ENCODE measurements around the gene DNPH1. TPM values are rescaled to one million over a fixed set of nuclear protein-coding genes. Genes with fewer than 3 reads are reported as not detected.

DNPH1 gene
- polyA plus RNA-seq, 3 donors = 95.0 to 136 (median 107) TPM

- H3K27ac ChIP-seq (ENCODE audit: low read depth, low read length) = no peak overlapping the region
Observed at GRCh38 chr6:43248791-43249190, 19.5 kb upstream of the DNPH1 start.

- WGBS, 3 donors = 70 to 86% (median 77%) methylated on average over 3 of the region's 3 CpGs
- no peak overlapping the region for H3K27ac ChIP-seq (ENCODE audit: low read depth, low read length)
Observed at GRCh38 chr6:43248101-43248500, 18.8 kb upstream of the DNPH1 start.

- 3 to 4% (median 3%) methylated on average over 45 to 46 of the region's 46 CpGs for WGBS, 3 donors
- no peak overlapping the region for H3K27ac ChIP-seq (ENCODE audit: low read depth, low read length)
Observed at GRCh38 chr6:43247114-43247999, 18.1 kb upstream of the DNPH1 start.

- 13 to 27% (median 20%) methylated on average over 27 of the region's 27 CpGs for WGBS, 3 donors
- H3K27ac ChIP-seq (ENCODE audit: low read depth, low read length) = no peak overlapping the region
Observed at GRCh38 chr6:43246301-43247113, 17.2 kb upstream of the DNPH1 start.

- H3K27ac ChIP-seq (ENCODE audit: low read depth, low read length) = no peak overlapping the region
- 27 to 41% (median 30%) methylated on average over 13 to 36 of the region's 37 CpGs for WGBS, 3 donors
Observed at GRCh38 chr6:43243664-43244321, 14.5 kb upstream of the DNPH1 start.

GRCh38 chr6:43242908-43243663 lies 13.8 kb upstream of the DNPH1 start, which contains the start of gene TTBK1:
TSS of gene TTBK1 (plus strand) at chr6:43243481. CDS start at chr6:43246661, 3,180 bp downstream.
- 9 to 12% (median 11%) methylated on average over 33 to 47 of the region's 47 CpGs for WGBS, 3 donors
- H3K27ac ChIP-seq (ENCODE audit: low read depth, low read length) = no peak within 1 kb of the TSS

- H3K27ac ChIP-seq (ENCODE audit: low read depth, low read length) = no peak overlapping the region
- 94 to 99% (median 97%) methylated on average over 2 of the region's 2 CpGs for WGBS, 3 donors
Observed at GRCh38 chr6:43241446-43241845, 12.2 kb upstream of the DNPH1 start.

GRCh38 chr6:43240950-43241349 lies 11.7 kb upstream of the DNPH1 start:
- no peak overlapping the region for H3K27ac ChIP-seq (ENCODE audit: low read depth, low read length)
- WGBS, 3 donors = 70 to 94% (median 86%) methylated on average over 1 of the region's 1 CpG

GRCh38 chr6:43239054-43239453 lies 9.8 kb upstream of the DNPH1 start:
- no peak overlapping the region for H3K27ac ChIP-seq (ENCODE audit: low read depth, low read length)
- 64 to 69% (median 67%) methylated on average over 2 of the region's 2 CpGs for WGBS, 3 donors

GRCh38 chr6:43235841-43236240 lies 6.6 kb upstream of the DNPH1 start:
- H3K27ac ChIP-seq (ENCODE audit: low read depth, low read length) = no peak overlapping the region
- 67 to 89% (median 87%) methylated on average over 2 of the region's 2 CpGs for WGBS, 3 donors

- WGBS, 3 donors = 63 to 69% (median 64%) methylated on average over 3 of the region's 3 CpGs
- no peak overlapping the region for H3K27ac ChIP-seq (ENCODE audit: low read depth, low read length)
Observed at GRCh38 chr6:43231735-43232450, 2.6 kb upstream of the DNPH1 start.

GRCh38 chr6:43231053-43231452 lies 1.8 kb upstream of the DNPH1 start:
- no peak overlapping the region for H3K27ac ChIP-seq (ENCODE audit: low read depth, low read length)
- 88 to 90% (median 90%) methylated on average over 4 of the region's 4 CpGs for WGBS, 3 donors

- H3K27ac ChIP-seq (ENCODE audit: low read depth, low read length) = no peak overlapping the region
- 76 to 77% (median 77%) methylated on average over 17 of the region's 17 CpGs for WGBS, 3 donors
Observed at GRCh38 chr6:43229803-43230620, 731 bp upstream of the DNPH1 start.

GRCh38 chr6:43226192-43226851 lies 3.0 kb downstream of the DNPH1 start:
- 90 to 91% (median 90%) methylated on average over 11 of the region's 11 CpGs for WGBS, 3 donors
- no peak overlapping the region for H3K27ac ChIP-seq (ENCODE audit: low read depth, low read length)

GRCh38 chr6:43223175-43223574 lies 6.1 kb downstream of the DNPH1 start:
- H3K27ac ChIP-seq (ENCODE audit: low read depth, low read length) = no peak overlapping the region
- 83 to 90% (median 89%) methylated on average over 12 to 14 of the region's 14 CpGs for WGBS, 3 donors

- no peak overlapping the region for H3K27ac ChIP-seq (ENCODE audit: low read depth, low read length)
- WGBS, 3 donors = 81 to 93% (median 89%) methylated on average over 15 of the region's 15 CpGs
Observed at GRCh38 chr6:43222418-43223059, 6.7 kb downstream of the DNPH1 start.

All from adipose tissue (tissue), 3 donors.